Iris pigment epithelial cell (primary cell): Measurements from ENCODE around the gene GABRB2.
A peak's percentile ranks its signal among the peaks of the same experiment; 100 is the strongest.

Experiments used
- DNase-seq: peaks from one replicate; pipeline ENCODE4 v3.0.0-alpha.2; 2011; ENCODE audit warnings: low read depth

Gene GABRB2

DNA sequence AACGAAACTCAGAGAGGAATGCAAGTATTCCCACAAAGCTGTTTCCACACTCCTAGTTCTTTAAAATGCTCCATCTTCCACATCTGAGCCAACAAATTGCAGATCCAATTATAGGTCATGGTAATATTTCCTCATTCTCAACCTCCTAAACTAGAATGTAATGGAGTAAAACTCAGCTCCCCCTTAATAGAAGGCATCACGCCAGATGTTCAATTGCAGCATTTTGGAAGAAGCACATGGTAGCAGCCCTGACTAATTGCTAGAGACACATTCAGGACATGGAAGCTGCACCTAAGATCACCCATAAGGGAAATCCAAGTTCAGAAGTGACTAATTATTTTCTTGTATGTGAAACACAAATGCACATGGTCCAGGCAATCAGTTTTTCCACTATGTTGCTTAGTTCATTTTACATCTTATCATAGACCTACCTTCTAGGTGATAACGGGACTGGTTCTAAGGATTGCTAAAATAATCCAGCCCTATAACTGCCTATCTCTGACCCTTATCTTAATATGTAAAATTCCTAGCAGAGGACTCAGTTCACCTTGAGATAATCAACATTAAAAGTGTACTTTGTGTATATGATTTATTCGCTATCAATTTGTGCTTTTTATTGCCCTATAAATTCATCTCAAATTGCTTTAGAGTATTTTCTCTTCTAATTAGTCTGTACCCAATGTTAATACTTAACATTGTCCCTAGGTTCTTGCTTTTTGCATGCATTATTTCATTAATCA, 75.1 kb downstream of the GABRB2 start:
- DNase-seq: no peak

DNA sequence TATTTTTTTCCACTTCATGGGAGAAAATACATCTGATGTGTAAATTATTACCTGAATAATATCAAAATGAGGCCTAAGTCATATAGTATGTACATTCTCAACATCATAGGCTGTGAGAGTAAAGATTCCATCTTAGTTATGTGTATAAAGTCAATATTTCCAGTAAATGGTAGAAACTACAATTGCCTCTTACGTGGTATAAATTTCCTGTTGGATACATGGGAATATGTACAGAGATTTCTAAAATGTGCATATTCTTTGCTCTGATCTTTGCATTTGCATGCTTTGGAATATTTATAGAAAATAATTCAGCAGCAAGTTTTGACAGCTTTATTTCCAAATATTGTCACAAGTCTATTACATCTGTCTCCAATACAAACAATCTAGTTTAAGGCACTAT, 78.8 kb downstream of the GABRB2 start:
- DNase-seq: no peak

DNA sequence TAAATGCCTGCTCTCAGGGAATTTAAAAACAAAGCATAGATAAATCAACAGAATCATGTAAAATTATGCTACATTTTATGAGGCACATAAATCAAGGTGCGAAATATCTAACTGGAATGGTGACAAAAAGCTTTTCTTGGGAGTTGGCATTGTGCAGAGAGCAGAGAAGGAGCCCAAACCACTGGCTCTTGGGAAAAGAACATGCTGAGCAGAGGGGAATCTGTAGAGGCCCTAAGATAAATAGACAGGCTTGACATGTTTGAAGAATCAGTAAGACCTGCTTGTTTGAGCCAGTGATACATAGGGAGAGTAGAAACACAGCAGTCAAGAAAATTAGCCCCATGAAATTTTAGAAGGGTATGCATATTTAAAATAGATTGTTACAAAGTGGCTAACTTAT, 85.8 kb downstream of the GABRB2 start:
- DNase-seq: no peak

DNA sequence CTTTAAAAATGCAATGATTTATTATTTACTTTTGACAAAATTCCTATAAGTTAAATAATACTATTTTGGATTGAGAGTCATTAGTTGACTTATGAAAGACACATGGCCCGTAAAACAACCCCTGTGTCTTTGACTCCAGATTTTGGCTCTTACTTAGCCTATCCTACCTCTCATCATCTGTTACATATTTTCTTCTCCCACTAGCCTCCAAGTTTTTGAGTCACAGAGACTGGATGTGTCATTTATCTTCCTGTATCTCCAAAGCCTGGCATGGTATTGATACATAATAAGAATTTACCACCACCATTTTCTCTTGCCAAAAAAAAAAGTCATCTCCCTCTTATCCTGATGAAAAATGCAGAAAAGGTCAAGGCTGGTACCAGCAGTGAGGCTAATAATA, 99.9 kb downstream of the GABRB2 start:
- DNase-seq: no peak

DNA sequence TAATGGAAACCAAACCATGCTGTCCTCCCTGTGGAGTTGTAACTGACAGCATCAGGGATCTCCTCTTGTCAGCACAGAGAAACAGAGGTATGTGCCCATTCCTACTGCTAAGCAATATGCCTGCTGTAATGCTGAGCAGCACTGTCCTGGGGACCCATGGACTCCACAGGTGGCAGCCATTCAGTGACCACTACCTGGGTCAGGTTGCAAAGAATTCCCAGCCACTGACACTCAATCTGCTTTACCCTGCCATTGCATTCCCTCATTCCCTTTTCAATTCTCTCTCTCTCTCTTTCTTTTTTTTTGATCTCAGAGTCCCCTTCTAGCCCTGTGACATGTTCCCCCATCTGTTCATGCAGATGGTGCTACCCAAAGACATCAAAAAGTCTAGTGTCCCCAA, 104.1 kb downstream of the GABRB2 start:
- DNase-seq: no peak

DNA sequence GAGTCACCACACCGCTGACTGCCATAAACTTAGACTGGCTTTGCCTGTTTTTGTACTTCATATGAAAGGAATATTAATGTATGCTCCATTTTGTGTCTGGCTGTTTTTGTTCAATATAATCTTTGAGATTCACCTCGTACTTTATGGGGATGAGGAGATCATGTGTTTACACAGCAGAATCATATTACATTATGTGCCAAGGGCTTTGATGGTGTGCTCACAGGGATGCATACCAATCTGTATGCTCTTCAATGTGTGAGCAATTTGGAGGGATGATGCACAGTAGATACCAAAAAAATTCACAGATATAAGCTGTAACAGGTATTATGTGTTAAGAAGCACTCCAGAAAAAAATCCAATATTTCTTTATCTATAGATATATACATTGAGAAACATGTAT, 113.7 kb downstream of the GABRB2 start:
- no peak for DNase-seq

DNA sequence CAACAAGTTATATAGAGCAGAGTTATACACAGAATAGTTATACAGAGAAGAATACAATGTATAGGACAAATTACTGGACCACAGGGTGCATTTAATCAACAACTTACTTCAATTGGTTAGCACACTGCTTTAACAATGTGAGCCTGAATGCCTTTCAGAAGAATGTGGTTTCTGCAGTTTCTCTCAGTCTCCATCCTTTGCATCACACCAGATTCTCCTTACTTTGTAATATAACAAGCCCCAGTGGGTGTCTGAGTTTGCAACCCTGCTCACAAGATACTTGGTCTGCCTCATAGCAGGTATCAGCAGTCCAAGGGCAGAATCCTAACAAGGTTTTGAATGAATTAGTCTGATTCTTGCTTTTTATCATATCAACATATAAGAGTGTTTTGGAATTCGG, 114.6 kb downstream of the GABRB2 start:
- no peak for DNase-seq

DNA sequence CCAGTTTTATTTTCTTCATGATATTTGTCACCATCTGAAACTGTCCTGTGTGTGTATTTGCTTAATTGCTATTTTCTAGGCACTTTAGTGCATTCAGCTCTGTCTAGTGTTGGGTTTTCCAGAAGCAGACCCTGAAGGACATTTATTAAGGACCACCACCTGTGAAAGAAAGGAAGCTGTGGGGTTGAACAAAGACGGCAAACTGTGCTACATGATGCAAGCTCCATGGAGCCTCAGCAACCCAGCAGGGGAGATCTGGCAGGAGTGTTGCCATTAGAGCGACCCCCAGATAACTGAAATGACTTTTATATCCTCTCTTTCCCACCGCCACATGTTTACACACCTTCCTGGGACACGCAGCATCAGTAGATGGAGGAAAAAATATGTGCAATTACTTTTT, 125.5 kb downstream of the GABRB2 start:
- DNase-seq: no peak

DNA sequence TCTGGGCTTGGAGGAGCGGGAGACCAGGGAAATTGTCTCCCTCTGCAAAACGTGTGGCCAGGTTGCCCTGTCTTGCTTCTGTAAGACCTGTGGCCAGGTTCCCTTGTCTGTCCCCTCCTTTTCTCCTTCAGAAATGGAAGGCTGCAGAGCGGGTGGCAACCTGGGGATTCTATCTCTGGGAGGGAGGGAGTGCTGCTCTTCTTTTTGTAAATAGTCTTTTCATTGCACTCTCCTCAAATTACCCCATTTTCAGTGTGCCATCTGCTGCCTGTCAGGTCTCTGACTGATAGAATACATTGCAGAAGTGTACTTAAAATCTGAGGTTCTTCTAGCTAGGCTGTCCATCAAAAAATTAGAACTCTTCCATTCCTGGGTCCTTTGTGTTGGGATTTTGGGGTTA, 126.0 kb downstream of the GABRB2 start:
- no peak for DNase-seq

DNA sequence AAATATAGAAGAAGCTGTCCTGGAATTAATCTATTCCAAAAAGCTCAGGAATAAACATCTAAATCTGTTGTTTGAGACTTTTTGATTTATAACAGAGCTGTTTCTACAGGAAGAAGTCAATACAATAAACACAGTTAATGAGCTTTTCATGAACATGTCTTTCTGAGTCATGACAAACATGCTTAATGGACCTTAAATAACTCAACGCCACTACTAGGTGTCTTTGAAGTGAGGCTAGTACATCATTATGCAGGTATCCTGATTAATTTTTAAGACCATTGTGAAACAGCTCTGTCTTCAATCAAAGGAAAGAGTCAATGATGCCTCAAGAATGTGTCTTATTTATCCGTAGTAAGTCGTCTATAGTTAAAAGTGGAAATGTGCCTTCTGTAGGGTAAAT, 131.6 kb downstream of the GABRB2 start:
- DNase-seq: no peak

DNA sequence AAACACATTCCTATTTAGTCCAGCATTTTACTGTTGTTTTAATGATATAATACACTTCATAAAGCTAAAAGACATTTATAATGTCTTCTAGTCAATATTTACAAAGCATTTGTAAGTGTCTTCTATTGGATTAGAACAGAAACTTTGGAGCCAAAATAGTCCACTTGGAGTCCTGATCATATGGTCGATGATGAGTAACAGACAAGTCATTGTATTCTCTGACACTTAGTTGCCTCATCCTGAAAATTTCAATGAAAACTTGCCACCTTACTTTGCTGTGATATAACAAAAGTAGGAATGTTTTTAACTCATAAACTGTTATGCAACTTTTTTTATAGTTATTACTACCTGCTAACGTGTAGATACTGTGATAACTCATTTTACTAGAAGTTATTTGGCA, 132.5 kb downstream of the GABRB2 start:
- no peak for DNase-seq

DNA sequence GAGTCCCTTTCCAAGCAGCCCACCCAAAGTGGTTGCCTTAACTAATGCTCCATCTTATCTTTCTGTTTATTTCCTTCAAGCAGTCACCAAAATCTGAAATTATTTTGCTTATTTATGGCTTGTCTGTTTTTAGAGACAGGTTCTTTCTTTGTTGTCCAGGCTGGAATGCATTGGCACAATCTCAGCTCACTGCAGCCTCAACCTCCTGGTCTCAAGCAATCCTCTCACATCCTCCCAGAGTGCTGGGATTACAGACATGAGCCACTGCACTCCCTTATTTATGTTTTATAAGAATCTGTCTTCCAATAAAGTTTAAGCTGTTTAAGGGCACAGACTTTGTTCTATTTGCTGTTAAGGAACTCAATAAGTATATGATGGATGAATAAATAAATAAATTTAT, 133.7 kb downstream of the GABRB2 start:
- no peak for DNase-seq

DNA sequence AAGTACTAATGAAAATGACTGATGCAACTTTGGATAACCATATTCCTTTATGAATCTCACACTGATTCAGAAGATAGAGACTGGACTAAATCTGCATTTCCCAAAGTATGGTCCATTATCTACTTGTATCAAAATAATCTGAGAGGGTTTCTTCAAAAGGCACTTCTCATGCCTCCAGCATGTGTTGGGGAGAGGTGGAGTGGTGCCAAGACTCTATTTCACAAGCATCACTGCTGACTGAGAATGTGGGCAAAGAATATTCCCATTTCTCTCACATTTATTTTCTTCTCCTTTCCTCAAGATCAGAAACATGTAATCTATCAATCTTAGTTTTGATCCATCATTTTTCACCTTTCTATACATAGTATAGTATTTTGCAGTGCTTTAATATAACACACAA, 135.4 kb downstream of the GABRB2 start:
- no peak for DNase-seq

DNA sequence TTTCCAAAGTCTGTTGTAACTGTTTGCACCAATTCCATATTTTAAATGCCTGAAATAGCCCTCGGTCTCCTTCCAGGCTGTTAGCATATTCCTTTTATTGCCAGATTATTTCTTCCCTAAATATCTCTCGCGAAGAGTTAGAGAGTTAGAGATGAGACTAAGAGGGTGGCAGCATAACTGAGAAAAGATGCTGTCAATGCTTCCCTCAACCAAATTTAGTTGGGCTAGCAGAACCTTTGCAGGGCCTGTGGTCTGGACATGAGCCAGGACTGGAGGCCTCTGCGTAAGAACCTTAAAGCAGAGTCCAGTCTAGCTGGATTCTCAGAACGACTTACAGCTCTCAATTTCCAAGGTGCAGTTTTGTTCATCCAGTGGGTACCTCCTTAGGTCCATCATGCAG, 135.9 kb downstream of the GABRB2 start:
- DNase-seq: no peak

DNA sequence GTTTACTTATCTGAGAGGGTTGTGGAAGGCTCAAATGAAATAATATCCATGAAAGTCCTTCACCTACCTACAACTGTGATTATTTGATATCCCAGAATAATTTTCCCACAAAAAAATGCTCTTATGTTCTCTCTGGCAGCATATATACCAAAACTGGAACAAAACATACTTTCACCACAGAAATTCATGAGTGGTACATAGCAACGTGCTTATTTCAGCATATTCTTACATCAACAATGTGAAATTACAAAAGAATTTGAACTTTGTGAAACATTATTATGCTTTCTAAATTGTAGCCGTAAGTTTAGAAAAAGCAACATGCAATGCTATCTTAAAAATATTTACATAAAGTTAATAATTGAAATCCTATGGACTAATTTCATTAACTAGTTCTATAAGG, 137.1 kb downstream of the GABRB2 start:
- no peak for DNase-seq

DNA sequence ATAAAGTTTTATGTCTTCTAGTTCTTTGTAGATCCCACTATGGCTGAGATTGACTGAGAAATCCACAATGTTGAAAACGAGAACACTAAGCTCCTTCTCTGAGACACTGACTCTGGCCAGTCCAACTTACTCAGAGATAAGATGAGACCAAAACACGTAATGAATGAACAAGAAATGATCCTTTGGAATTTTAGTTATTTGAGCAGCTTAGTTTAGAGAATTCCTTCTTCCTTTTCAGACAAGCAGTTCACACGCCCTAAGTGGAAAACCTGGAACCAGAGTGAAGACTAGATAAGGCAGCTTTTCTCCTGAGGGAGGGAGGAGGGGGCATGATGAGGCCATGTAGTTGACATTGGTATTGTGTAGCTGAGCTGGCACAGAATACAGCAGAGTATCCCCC, 139.6 kb downstream of the GABRB2 start:
- DNase-seq: peak; percentile 1

DNA sequence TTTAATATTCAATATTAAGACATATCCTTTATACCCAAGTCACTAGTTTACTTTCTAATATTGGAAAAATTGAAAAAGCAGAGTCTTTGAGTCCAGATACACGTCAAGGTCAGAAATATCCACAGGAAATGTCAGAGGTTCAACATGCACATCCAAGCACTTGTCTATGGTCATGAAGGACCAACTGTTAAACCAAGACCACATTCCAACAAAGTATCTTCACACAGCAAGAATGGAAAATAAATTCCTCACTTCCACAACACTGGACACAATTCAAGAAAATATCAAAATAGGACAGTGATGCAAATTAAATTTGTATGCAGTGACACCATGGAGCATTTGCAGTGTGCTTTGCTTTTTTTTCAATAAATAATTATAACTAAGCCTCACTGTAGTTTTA, 142.5 kb downstream of the GABRB2 start:
- no peak for DNase-seq

DNA sequence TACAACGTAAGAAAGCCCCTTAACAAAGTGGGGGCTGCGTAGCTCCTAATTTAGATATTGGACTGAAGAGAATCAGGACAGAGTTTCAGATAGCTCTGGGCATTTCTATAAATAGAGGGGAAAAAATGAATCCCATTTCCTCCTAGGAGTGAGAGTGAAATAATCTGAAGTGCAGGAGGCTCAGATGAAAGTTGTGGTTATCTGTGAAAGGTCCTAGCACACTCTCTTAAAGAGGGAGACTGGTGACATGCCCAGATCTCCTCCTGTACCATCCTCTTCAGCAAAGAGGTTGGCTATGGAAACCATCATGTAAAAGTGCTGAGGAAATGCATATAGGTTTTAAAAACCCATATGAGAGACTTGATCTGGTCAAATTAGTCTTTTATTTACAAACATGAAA, 143.4 kb downstream of the GABRB2 start:
- no peak for DNase-seq

DNA sequence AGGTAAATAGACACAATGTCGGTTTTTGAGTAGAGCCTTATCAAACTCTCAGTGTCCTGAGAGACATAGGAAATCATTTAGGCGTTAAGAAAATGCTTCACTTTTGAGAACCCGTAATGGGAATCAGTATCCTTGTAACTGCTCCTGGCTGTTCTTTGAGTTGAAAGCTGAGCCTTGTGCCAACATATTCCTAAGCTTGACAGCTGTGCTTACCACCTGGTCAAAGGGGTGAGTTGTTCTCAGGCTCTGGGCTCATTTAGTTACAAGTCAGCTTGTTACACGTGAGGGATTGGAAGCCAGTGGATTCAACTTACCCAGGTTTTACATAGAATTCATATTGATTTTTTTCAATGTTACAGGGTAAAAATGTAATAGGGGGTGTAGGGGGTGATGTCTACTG, 145.9 kb downstream of the GABRB2 start:
- DNase-seq: no peak

DNA sequence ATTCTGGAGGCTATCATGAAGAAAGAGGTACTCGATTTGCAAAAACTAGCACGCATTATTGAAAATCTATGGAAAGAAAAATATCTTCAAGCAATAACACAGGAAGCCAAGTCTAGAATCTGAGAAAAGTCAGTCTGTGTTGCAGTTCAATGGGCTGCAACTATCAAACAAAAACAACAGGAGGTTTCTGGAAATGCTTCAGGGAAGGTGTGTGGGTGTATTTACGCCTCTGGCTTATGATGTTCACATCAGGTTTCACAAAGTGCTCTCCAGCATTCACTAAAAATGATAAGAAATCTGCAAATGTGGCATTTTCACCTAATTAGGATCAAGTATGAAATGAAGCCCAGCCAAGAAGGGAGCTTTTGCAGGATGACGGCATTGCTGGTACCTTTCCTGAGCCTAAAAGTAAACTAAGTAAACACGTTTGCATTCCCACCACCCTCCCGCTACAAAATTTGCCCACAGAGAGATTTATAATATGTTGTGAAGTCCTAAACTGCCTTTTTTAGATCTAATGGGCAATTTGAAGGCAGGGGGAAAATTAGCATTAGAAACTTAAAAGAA, 146.4 kb downstream of the GABRB2 start:
- no peak for DNase-seq

DNA sequence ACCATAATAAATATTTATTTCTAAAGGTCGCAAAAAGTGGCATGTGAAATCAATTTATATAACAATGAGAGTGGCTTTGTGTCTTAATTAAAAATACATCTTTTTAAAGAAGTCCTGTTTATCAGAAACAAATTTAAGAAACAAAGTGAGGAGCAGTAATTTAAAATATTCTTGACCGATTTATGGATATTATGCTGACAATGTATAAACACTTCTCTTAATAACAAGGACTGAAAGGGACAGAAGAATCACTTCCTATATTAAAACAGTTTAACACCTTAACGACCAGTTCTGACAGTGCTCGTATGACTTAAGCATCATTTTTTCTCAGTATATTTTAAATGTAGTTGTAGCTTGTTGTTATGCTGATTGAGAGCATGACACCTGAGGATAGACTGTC, 149.1 kb downstream of the GABRB2 start:
- DNase-seq: no peak

DNA sequence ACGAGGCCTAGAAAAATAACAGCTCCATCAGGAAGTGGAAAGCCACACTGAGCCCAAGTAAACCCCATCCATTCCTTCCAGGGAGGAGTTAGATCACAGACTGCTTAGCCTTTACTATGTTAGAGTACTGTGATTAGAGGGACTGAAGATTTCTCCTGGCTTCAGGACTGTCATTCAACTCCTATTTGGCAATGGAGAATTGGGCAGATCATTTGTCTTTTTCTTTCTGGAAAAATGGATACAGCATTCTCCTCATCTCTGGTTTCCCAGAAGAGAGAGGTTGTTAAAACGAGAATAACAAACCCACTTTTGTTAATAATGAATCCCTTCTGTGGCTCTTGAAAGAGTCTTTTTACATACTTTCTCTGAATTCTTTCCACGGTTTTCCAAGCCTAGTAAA, 150.4 kb downstream of the GABRB2 start:
- DNase-seq: no peak

DNA sequence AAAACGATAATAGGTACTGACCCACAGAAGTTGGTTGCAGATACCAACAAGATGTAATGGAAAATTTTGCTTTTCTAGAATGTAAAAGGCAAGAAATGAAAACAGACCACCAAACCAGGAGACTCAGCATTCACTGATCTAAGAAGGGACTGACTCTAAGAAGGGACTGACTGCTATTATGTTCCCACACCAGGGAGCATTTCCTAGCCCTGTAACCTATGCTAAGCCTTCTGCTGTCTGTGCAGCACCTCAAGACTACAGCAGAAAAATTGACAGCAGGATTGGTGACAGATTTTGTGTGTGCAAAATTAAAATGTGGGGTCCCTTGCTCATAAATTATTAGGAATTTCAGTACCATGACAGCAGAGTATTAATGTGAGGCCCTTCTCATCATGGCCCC, 154.8 kb downstream of the GABRB2 start:
- no peak for DNase-seq

DNA sequence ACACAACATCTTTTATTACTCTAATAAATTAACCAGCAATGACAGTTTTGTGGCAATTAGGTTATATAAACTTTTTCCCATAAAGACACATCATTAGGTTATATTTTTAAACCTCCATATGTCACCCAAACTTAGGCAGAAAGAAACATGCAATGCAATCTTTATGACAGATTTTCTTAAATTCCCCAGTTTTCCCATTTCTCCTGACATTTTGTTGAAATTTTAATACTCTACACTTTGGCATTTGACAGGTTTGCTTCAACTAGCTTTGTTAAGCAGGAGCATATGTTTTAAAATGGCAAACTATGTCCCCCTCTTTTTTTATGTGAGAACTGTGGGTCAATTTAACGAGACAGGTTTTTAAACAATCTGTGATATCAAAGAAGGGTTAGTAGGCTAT, 155.5 kb downstream of the GABRB2 start:
- no peak for DNase-seq
